Neural cell (in vitro differentiated cells): ENCODE measurements around the gene COQ8B. TPM values are rescaled to one million over a fixed set of nuclear protein-coding genes. Genes with fewer than 3 reads are reported as not detected.

Source experiments
- H2AFZ ChIP-seq: fragments of 200-600, 300-800 bp; sonication (generic), shearing (Covaris generic); 2 replicates; pipeline ENCODE4 v1.6.0; 2014; ENCODE audit warnings: low read depth, mild to moderate bottlenecking, antibody characterized with exemption, low read length, moderate library complexity
- H3F3A ChIP-seq: fragments of 200-600 bp; shearing (Covaris generic); 2 replicates; pipeline ENCODE4 v1.6.1; 2016; ENCODE audit warnings: mild to moderate bottlenecking, moderate library complexity, mixed read lengths, antibody characterized with exemption, low read length; ENCODE audit not compliant: insufficient read depth, poor library complexity, severe bottlenecking
- H3K27ac ChIP-seq: fragments of 200-600, 300-800 bp; sonication (generic), shearing (Covaris generic); 2 replicates; pipeline ENCODE4 v1.5.1; 2014; ENCODE audit warnings: mild to moderate bottlenecking, low read length, moderate library complexity
- H3K27me3 ChIP-seq: fragments of 300-800, 200-600 bp; sonication (generic), shearing (Covaris generic); 2 replicates; pipeline ENCODE4 v1.6.0; 2014; ENCODE audit warnings: mild to moderate bottlenecking, low read depth, low read length, moderate library complexity; ENCODE audit not compliant: insufficient read depth
- H3K36me3 ChIP-seq: fragments of 300-800, 200-600 bp; sonication (generic), shearing (Covaris generic); 2 replicates; pipeline ENCODE4 v1.5.1; 2014; ENCODE audit warnings: mild to moderate bottlenecking, antibody characterized with exemption, low read length, moderate library complexity; ENCODE audit not compliant: insufficient read depth
- H3K4me2 ChIP-seq: fragments of 300-800, 200-600 bp; sonication (generic), shearing (Covaris generic); 2 replicates; pipeline ENCODE4 v1.6.0; 2014; ENCODE audit warnings: mild to moderate bottlenecking, low read length
- H3K4me3 ChIP-seq: fragments of 300-800, 200-600 bp; sonication (generic), shearing (Covaris generic); 2 replicates; pipeline ENCODE4 v1.5.1; 2014; ENCODE audit warnings: mild to moderate bottlenecking, low read length, moderate library complexity
- H3K79me2 ChIP-seq: fragments of 200-600 bp; shearing (Covaris generic); replicated peaks from 2 replicates; pipeline ENCODE4 v1.6.0; 2014; ENCODE audit warnings: mild to moderate bottlenecking, low read length, moderate library complexity; ENCODE audit not compliant: insufficient read depth
- H3K9ac ChIP-seq: fragments of 300-800, 200-600 bp; sonication (generic), shearing (Covaris generic); 2 replicates; pipeline ENCODE4 v1.6.1; 2016; ENCODE audit warnings: mild to moderate bottlenecking, low read length, mixed read lengths
- H3K9me2 ChIP-seq: fragments of 200-600 bp; shearing (Covaris generic); 2 replicates; pipeline ENCODE4 v1.6.1; 2016; ENCODE audit warnings: mild to moderate bottlenecking, low read length, mixed read lengths; ENCODE audit not compliant: insufficient read depth
- H3K9me3 ChIP-seq: fragments of 200-600, 300-800 bp; sonication (generic), shearing (Covaris generic); 2 replicates; pipeline ENCODE4 v1.6.1; 2016; ENCODE audit warnings: mild to moderate bottlenecking, mixed run types, low read length, moderate library complexity, mixed read lengths
- H4K20me1 ChIP-seq: fragments of 200-600 bp; shearing (Covaris generic); 2 replicates; pipeline ENCODE4 v1.6.1; 2016; ENCODE audit warnings: mild to moderate bottlenecking, mixed run types; ENCODE audit not compliant: insufficient read depth
- CTCF ChIP-seq: fragments of 450-650 bp; IDR thresholded peaks from 2 replicates; pipeline ENCODE4 v1.5.1; 2014; ENCODE audit warnings: antibody characterized with exemption, mild to moderate bottlenecking, moderate library complexity; ENCODE audit not compliant: poor library complexity, severe bottlenecking
- EP300 ChIP-seq: fragments of 450-650 bp; conservative IDR thresholded peaks from 2 replicates; pipeline ENCODE4 v1.6.1; 2014; ENCODE audit warnings: antibody characterized with exemption, mild to moderate bottlenecking, moderate library complexity; ENCODE audit not compliant: poor library complexity, severe bottlenecking
- EZH2 ChIP-seq: fragments of 200-600, 300-800 bp; shearing (Covaris generic), sonication (generic); IDR thresholded peaks from 2 replicates; pipeline ENCODE4 v1.6.1; 2014; ENCODE audit warnings: antibody characterized with exemption, low read length, borderline replicate concordance, mild to moderate bottlenecking; ENCODE audit not compliant: insufficient read depth, poor library complexity, severe bottlenecking
- MXI1 ChIP-seq: fragments of 450-650 bp; conservative IDR thresholded peaks from 2 replicates; pipeline ENCODE4 v1.6.1; 2014; ENCODE audit warnings: antibody characterized with exemption, mild to moderate bottlenecking; ENCODE audit not compliant: poor library complexity, severe bottlenecking
- POLR2AphosphoS5 ChIP-seq: IDR thresholded peaks from 2 replicates; pipeline ENCODE4 v1.6.1; 2012
- RAD21 ChIP-seq: fragments of 450-650 bp; conservative IDR thresholded peaks from 2 replicates; pipeline ENCODE4 v1.6.1; 2014; ENCODE audit warnings: antibody characterized with exemption, mild to moderate bottlenecking, moderate library complexity
- REST ChIP-seq: IDR thresholded peaks from 2 replicates; pipeline ENCODE4 v1.6.1; 2012; ENCODE audit warnings: borderline replicate concordance
- SMC3 ChIP-seq: fragments of 450-650 bp; conservative IDR thresholded peaks from 2 replicates; pipeline ENCODE4 v1.6.1; 2014; ENCODE audit warnings: antibody characterized with exemption, mild to moderate bottlenecking, moderate library complexity; ENCODE audit not compliant: poor library complexity
- TAF1 ChIP-seq: IDR thresholded peaks from 2 replicates; pipeline ENCODE4 v1.6.1; 2012; ENCODE audit warnings: low read depth
- polyA plus RNA-seq: library from polyadenylated mRNA; depleted of rRNA; stranded (reverse); fragments of >200 nt; gene quantifications from 2 replicates; pipeline ENCODE4 v1.2.3, GENCODE V29; 2014

The COQ8B gene
- polyA plus RNA-seq, 1 donor from 2014 or later: 83.2 TPM

GRCh38 chr19:40688309-40688708 lies 28.4 kb downstream of the COQ8B start:
- no peaks in the 10 kb centered on the region for H3K9me3 ChIP-seq
- H3K4me2 ChIP-seq: peak overlapping the region; percentile 93
- H3K27ac ChIP-seq: peak overlapping the region; percentile 41
- H4K20me1 ChIP-seq: no peaks in the 10 kb centered on the region
- no peaks in the 10 kb centered on the region for H3K27me3 ChIP-seq
- H2AFZ ChIP-seq: no peak overlapping the region
- peaks cover 21% of the 10 kb centered on the region for H3K79me2 ChIP-seq
- peak overlapping the region; percentile 81 for H3K4me3 ChIP-seq
- no peaks in the 10 kb centered on the region for H3F3A ChIP-seq
- no peaks in the 10 kb centered on the region for H3K9me2 ChIP-seq
- H3K36me3 ChIP-seq: no peaks in the 10 kb centered on the region
- TF ChIP-seq SMC3 (no peak), EZH2 (no peak), CTCF (no peak), POLR2AphosphoS5 (no peak), TAF1 (no peak), EP300 (no peak), MXI1 (no peak), RAD21 (no peak), REST (no peak)
- peak overlapping the region; percentile 87 for H3K9ac ChIP-seq

GRCh38 chr19:40687525-40688016 lies 29.1 kb downstream of the COQ8B start:
- H3K4me3 ChIP-seq: peak overlapping the region; percentile 81
- TF ChIP-seq EP300: no peak
- TF ChIP-seq POLR2AphosphoS5: peak; percentile 24
- H3K27ac ChIP-seq: no peak overlapping the region
- no peak overlapping the region for H2AFZ ChIP-seq
- no peak overlapping the region for H3K4me2 ChIP-seq
- H3K36me3 ChIP-seq: no peaks in the 10 kb centered on the region
- H3K9ac ChIP-seq: no peak overlapping the region
- H3K9me2 ChIP-seq: no peaks in the 10 kb centered on the region
- no peaks in the 10 kb centered on the region for H3F3A ChIP-seq
- H3K79me2 ChIP-seq: peaks cover 21% of the 10 kb centered on the region
- no peaks in the 10 kb centered on the region for H3K9me3 ChIP-seq
- no peaks in the 10 kb centered on the region for H4K20me1 ChIP-seq
- no peaks in the 10 kb centered on the region for H3K27me3 ChIP-seq
